HepG2 (cell line): ENCODE data around the gene SERAC1. TPM values are rescaled to one million over a fixed set of nuclear protein-coding genes. Genes with fewer than 3 reads are reported as not detected.

Experiments used
- CBFB ChIP-seq: sonication (generic); formaldehyde crosslinking; IDR thresholded peaks from 2 replicates; pipeline ENCODE4 v1.4.0; 2020; ENCODE audit warnings: missing genetic modification reagents
- HNF4A ChIP-seq: sonication (generic); formaldehyde crosslinking; IDR thresholded peaks from 2 replicates; pipeline ENCODE4 v1.4.0; 2020; ENCODE audit warnings: missing genetic modification reagents
- KDM5A ChIP-seq: fragments of 200-600 bp; sonication (generic); IDR thresholded peaks from 2 replicates; pipeline ENCODE4 v1.7.0; 2018; ENCODE audit warnings: antibody characterized with exemption, mild to moderate bottlenecking, low read length, borderline replicate concordance
- KDM6A ChIP-seq: IDR thresholded peaks from 2 replicates; pipeline ENCODE4 v1.6.1; 2016; ENCODE audit warnings: low read depth
- MYC ChIP-seq: sonication (generic); formaldehyde crosslinking; IDR thresholded peaks from 2 replicates; pipeline ENCODE4 v1.9.0; 2021; ENCODE audit warnings: missing genetic modification reagents, borderline replicate concordance
- NR2C2 ChIP-seq: sonication (generic); formaldehyde crosslinking; IDR thresholded peaks from 2 replicates; pipeline ENCODE4 v1.4.0; 2020; ENCODE audit warnings: missing genetic modification reagents, mild to moderate bottlenecking, moderate library complexity, borderline replicate concordance
- POLR2G ChIP-seq: fragments of 200-400 bp; formaldehyde crosslinking; IDR thresholded peaks from 2 replicates; pipeline ENCODE4 v1.6.1; 2018; ENCODE audit warnings: mild to moderate bottlenecking, low read depth, low read length, moderate library complexity
- REPIN1 ChIP-seq: sonication (generic); formaldehyde crosslinking; IDR thresholded peaks from 2 replicates; pipeline ENCODE4 v1.8.0; 2022; ENCODE audit warnings: missing genetic modification reagents, low read depth, mild to moderate bottlenecking, borderline replicate concordance
- SMAD3 ChIP-seq: sonication (generic); formaldehyde crosslinking; IDR thresholded peaks from 2 replicates; pipeline ENCODE4 v1.4.0; 2020; ENCODE audit warnings: missing genetic modification reagents
- SMARCC2 ChIP-seq: fragments of 450-650 bp; IDR thresholded peaks from 2 replicates; pipeline ENCODE4 v1.6.1; 2017; ENCODE audit warnings: antibody characterized with exemption, mild to moderate bottlenecking
- SOX5 ChIP-seq: IDR thresholded peaks from 2 replicates; pipeline ENCODE4 v1.6.1; 2016; ENCODE audit warnings: borderline replicate concordance
- SPEN ChIP-seq: sonication (generic); formaldehyde crosslinking; IDR thresholded peaks from 2 replicates; pipeline ENCODE4 v1.5.1; 2020; ENCODE audit warnings: low read depth, mild to moderate bottlenecking, missing genetic modification reagents
- SSRP1 ChIP-seq: IDR thresholded peaks from 2 replicates; pipeline ENCODE4 v1.6.1; 2016; ENCODE audit warnings: control low read depth
- TOPORS ChIP-seq: sonication (generic); formaldehyde crosslinking; IDR thresholded peaks from 2 replicates; pipeline ENCODE4 v1.8.0; 2023; ENCODE audit warnings: mild to moderate bottlenecking, missing genetic modification reagents
- ZNF263 ChIP-seq: sonication (generic); formaldehyde crosslinking; IDR thresholded peaks from 2 replicates; pipeline ENCODE4 v1.4.0; 2020; ENCODE audit warnings: missing genetic modification reagents
- ZNF350 ChIP-seq: sonication (generic); formaldehyde crosslinking; IDR thresholded peaks from 2 replicates; pipeline ENCODE4 v1.4.0; 2020; ENCODE audit warnings: mild to moderate bottlenecking, low read depth, missing genetic modification reagents, borderline replicate concordance
- ZNF367 ChIP-seq: sonication (generic); formaldehyde crosslinking; IDR thresholded peaks from 2 replicates; pipeline ENCODE4 v1.4.0; 2020; ENCODE audit warnings: missing genetic modification reagents, borderline replicate concordance
- ZNF383 ChIP-seq: sonication (generic); formaldehyde crosslinking; IDR thresholded peaks from 2 replicates; pipeline ENCODE4 v1.4.0; 2020; ENCODE audit warnings: missing genetic modification reagents, mild to moderate bottlenecking, borderline replicate concordance
- ZNF552 ChIP-seq: sonication (generic); formaldehyde crosslinking; IDR thresholded peaks from 2 replicates; pipeline ENCODE4 v1.9.0; 2022; ENCODE audit warnings: missing genetic modification reagents, mild to moderate bottlenecking, borderline replicate concordance
- ZNF652 ChIP-seq: IDR thresholded peaks from 2 replicates; pipeline ENCODE4 v1.6.1; 2016; ENCODE audit warnings: low read depth, borderline replicate concordance
- polyA plus RNA-seq, 8 experiments: library from polyadenylated mRNA; depleted of rRNA in 3 of 8; stranded (reverse) in 7 of 8; unstranded in 1 of 8; fragments of >200 nt; fragmentation: Illumina TruSeq in 4 of 8; extraction: Trizol in 4 of 8; gene quantifications; 2 replicates each; pipeline versions ENCODE4 v1.2.1 to v1.2.3, GENCODE V29; 2011 to 2016; ENCODE audit warnings: low read depth in 4 of 8, missing spikeins in 1 of 8, mixed read lengths in 1 of 8; ENCODE audit not compliant: insufficient read depth in 1 of 8
- total RNA-seq, 5 experiments: library from RNA; depleted of rRNA; stranded (reverse); fragments of >200 nt; fragmentation: Illumina TruSeq; extraction: Trizol; gene quantifications; 2 replicates each; pipeline ENCODE4 v1.2.3, GENCODE V29; 2016; ENCODE audit warnings: low read depth in 1 of 5
- TF ChIP-seq, protein P1 (sequence below): sonication (generic); formaldehyde crosslinking; IDR thresholded peaks from 2 replicates; pipeline ENCODE4 v1.4.0; 2020; ENCODE audit warnings: mild to moderate bottlenecking, missing genetic modification reagents
- TF ChIP-seq, protein P2 (sequence below): sonication (generic); formaldehyde crosslinking; IDR thresholded peaks from 2 replicates; pipeline ENCODE4 v1.5.1; 2020; ENCODE audit warnings: missing genetic modification reagents, mild to moderate bottlenecking, borderline replicate concordance
- TF ChIP-seq, protein P3 (sequence below): IDR thresholded peaks from 2 replicates; pipeline ENCODE4 v1.6.1; 2016; ENCODE audit warnings: control low read depth

SERAC1 gene
- total and polyA plus RNA-seq, 2 of the 13 experiments (the other 11 are each of a cell fraction or from before 2014, with no cell fraction given), result 4.5 to 8.1 TPM

DNA sequence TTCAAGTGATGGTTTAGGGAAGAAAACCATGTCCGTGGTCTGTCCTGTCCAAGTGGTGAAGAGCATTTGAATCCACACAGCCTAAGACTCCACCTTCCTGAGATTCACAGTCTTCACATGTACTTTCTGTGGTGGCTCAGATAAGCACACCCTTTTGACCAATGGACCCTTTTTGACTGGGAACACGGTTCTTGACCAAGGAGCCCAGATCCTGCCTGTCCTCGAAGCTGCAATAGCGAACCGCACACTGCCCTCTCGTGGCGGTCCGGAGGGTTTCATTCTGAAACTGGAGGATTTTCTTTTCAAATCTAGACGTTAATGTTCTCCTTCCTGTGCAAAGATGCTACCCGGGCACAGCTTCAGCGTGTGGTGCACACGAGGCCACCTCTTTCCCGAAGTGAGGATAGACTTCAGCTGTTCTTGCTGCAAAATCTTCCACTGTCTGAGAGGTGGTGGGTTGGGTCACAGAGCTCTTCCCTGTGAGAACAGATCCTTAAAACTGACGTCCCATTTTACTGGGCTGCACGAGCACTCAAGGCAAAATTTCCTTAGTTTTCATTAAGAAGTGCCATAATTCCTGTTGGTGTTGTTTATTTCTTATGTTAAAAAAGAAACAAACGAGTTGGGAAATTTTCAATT is 95.9 kb downstream of the SERAC1 start (continued):
- TF ChIP-seq, protein P1, sequence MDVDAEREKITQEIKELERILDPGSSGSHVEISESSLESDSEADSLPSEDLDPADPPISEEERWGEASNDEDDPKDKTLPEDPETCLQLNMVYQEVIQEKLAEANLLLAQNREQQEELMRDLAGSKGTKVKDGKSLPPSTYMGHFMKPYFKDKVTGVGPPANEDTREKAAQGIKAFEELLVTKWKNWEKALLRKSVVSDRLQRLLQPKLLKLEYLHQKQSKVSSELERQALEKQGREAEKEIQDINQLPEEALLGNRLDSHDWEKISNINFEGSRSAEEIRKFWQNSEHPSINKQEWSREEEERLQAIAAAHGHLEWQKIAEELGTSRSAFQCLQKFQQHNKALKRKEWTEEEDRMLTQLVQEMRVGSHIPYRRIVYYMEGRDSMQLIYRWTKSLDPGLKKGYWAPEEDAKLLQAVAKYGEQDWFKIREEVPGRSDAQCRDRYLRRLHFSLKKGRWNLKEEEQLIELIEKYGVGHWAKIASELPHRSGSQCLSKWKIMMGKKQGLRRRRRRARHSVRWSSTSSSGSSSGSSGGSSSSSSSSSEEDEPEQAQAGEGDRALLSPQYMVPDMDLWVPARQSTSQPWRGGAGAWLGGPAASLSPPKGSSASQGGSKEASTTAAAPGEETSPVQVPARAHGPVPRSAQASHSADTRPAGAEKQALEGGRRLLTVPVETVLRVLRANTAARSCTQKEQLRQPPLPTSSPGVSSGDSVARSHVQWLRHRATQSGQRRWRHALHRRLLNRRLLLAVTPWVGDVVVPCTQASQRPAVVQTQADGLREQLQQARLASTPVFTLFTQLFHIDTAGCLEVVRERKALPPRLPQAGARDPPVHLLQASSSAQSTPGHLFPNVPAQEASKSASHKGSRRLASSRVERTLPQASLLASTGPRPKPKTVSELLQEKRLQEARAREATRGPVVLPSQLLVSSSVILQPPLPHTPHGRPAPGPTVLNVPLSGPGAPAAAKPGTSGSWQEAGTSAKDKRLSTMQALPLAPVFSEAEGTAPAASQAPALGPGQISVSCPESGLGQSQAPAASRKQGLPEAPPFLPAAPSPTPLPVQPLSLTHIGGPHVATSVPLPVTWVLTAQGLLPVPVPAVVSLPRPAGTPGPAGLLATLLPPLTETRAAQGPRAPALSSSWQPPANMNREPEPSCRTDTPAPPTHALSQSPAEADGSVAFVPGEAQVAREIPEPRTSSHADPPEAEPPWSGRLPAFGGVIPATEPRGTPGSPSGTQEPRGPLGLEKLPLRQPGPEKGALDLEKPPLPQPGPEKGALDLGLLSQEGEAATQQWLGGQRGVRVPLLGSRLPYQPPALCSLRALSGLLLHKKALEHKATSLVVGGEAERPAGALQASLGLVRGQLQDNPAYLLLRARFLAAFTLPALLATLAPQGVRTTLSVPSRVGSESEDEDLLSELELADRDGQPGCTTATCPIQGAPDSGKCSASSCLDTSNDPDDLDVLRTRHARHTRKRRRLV (CRISPR knock-in tag), result no peak
- TF ChIP-seq CBFB (CRISPR knock-in tag), result 0 out of 2 replicates have a peak, but pooled peaks have one; percentile 51
- no peak for TF ChIP-seq KDM6A (CRISPR knock-in tag)
- TF ChIP-seq NR2C2 (CRISPR knock-in tag), result no peak; the same call in 1 of the 2 replicates
- TF ChIP-seq SMARCC2, result no peak
- no peak for TF ChIP-seq KDM5A
- TF ChIP-seq MYC (CRISPR knock-in tag), result peak; percentile 31; the same call in 1 of the 2 replicates
- TF ChIP-seq POLR2G, result no peak
- TF ChIP-seq ZNF383 (CRISPR knock-in tag), result 0 out of 2 replicates have a peak, but pooled peaks have one; percentile 44
- TF ChIP-seq, protein P2, sequence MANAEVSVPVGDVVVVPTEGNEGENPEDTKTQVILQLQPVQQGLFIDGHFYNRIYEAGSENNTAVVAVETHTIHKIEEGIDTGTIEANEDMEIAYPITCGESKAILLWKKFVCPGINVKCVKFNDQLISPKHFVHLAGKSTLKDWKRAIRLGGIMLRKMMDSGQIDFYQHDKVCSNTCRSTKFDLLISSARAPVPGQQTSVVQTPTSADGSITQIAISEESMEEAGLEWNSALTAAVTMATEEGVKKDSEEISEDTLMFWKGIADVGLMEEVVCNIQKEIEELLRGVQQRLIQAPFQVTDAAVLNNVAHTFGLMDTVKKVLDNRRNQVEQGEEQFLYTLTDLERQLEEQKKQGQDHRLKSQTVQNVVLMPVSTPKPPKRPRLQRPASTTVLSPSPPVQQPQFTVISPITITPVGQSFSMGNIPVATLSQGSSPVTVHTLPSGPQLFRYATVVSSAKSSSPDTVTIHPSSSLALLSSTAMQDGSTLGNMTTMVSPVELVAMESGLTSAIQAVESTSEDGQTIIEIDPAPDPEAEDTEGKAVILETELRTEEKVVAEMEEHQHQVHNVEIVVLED (CRISPR knock-in tag), result peak; percentile 36; the same call in 1 of the 2 replicates
- TF ChIP-seq ZNF552 (CRISPR knock-in tag), result no peak
- peak; percentile 60; the same call in 1 of the 2 replicates for TF ChIP-seq REPIN1 (CRISPR knock-in tag)
- peak; percentile 27; the same call in 1 of the 2 replicates for TF ChIP-seq SMAD3 (CRISPR knock-in tag)
- no peak for TF ChIP-seq SPEN (CRISPR knock-in tag)
- peak; percentile 80 for TF ChIP-seq ZNF263 (CRISPR knock-in tag)
- peak; percentile 29; the same call in 1 of the 2 replicates for TF ChIP-seq HNF4A
- peak; percentile 39; the same call in 1 of the 2 replicates for TF ChIP-seq SOX5 (CRISPR knock-in tag)
- no peak for TF ChIP-seq ZNF367 (CRISPR knock-in tag)
- TF ChIP-seq ZNF652, result 0 out of 2 replicates have a peak, but pooled peaks have one; percentile 22
- peak; percentile 59 for TF ChIP-seq ZNF350 (CRISPR knock-in tag)
- no peak; the same call in 1 of the 2 replicates for TF ChIP-seq SSRP1 (CRISPR knock-in tag)
- TF ChIP-seq TOPORS (CRISPR knock-in tag), result peak; percentile 83; the same call in 1 of the 2 replicates
- TF ChIP-seq, protein P3, sequence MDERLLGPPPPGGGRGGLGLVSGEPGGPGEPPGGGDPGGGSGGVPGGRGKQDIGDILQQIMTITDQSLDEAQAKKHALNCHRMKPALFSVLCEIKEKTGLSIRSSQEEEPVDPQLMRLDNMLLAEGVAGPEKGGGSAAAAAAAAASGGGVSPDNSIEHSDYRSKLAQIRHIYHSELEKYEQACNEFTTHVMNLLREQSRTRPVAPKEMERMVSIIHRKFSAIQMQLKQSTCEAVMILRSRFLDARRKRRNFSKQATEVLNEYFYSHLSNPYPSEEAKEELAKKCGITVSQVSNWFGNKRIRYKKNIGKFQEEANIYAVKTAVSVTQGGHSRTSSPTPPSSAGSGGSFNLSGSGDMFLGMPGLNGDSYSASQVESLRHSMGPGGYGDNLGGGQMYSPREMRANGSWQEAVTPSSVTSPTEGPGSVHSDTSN (CRISPR knock-in tag), result no peak
